IPS DF 6.9 (cell line): ENCODE measurements around the gene JOSD1.

Experiments
- DNase-seq: peaks from one replicate; pipeline ENCODE4 v3.0.0-alpha.2; 2013; ENCODE audit warnings: low read depth, low spot score
- H3K27ac ChIP-seq: one replicate; pipeline ENCODE4 v1.5.1; 2013; ENCODE audit warnings: low read length, control low read depth
- H3K27me3 ChIP-seq: 2 replicates; pipeline ENCODE4 v1.6.1; 2013; ENCODE audit warnings: mild to moderate bottlenecking, low read length; ENCODE audit not compliant: control insufficient read depth, insufficient read depth
- H3K36me3 ChIP-seq: 2 replicates; pipeline ENCODE4 v1.6.1; 2013; ENCODE audit warnings: low read length; ENCODE audit not compliant: control insufficient read depth, insufficient read depth
- H3K4me1 ChIP-seq: 2 replicates; pipeline ENCODE4 v1.6.1; 2013; ENCODE audit warnings: low read length; ENCODE audit not compliant: control insufficient read depth, insufficient read depth
- H3K4me3 ChIP-seq: 2 replicates; pipeline ENCODE4 v1.5.1; 2013; ENCODE audit warnings: mild to moderate bottlenecking, low read length
- H3K9me3 ChIP-seq: 2 replicates; pipeline ENCODE4 v1.6.1; 2013; ENCODE audit warnings: low read length, inconsistent platforms; ENCODE audit not compliant: control insufficient read depth, insufficient read depth
- WGBS: extraction: QIAGEN DNeasy Blood & Tissue Kit; methylation state at CpG from one replicate; pipeline ENCODE4 v1.1.7; 2013; ENCODE audit warnings: mixed read lengths, missing lambda C conversion rate; ENCODE audit not compliant: insufficient read length, insufficient coverage; 5-methylcytosine and 5-hydroxymethylcytosine counted together

JOSD1 gene

GRCh38 chr22:38700789-38701628, at the start of gene JOSD1:
Gene JOSD1, minus strand, starts transcription at chr22:38700943. Its CDS starts 956 bp downstream, at chr22:38699987.
- DNase-seq: peak; percentile 91
- no peaks in the 10 kb centered on the region for H3K9me3 ChIP-seq
- peaks cover 2% of the 10 kb centered on the region; the same call in 1 of the 2 replicates for H3K4me1 ChIP-seq
- H3K27ac ChIP-seq: no peak within 1 kb of the TSS
- H3K4me3 ChIP-seq: peak within 1 kb of the TSS; percentile 89
- no CpG with 5 or more reads among the region's 94 CpGs for WGBS
- H3K27me3 ChIP-seq: no peaks in the 10 kb centered on the region
- H3K36me3 ChIP-seq: no peaks in the 10 kb centered on the region

GRCh38 chr22:38750104-38750503, 49.4 kb upstream of the JOSD1 start:
- H3K27ac ChIP-seq: no peak overlapping the region
- no peaks in the 10 kb centered on the region for H3K27me3 ChIP-seq
- peaks cover 5% of the 10 kb centered on the region; the same call in 1 of the 2 replicates for H3K36me3 ChIP-seq
- no peaks in the 10 kb centered on the region for H3K9me3 ChIP-seq
- H3K4me1 ChIP-seq: peaks cover 1% of the 10 kb centered on the region; the same call in 1 of the 2 replicates
- DNase-seq: no peak
- H3K4me3 ChIP-seq: no peak overlapping the region
- no CpG with 5 or more reads among the region's 14 CpGs for WGBS

GRCh38 chr22:38748487-38749136, 47.9 kb upstream of the JOSD1 start:
- peaks cover 1% of the 10 kb centered on the region; the same call in 1 of the 2 replicates for H3K4me1 ChIP-seq
- no CpG with 5 or more reads among the region's 14 CpGs for WGBS
- H3K27ac ChIP-seq: no peak overlapping the region
- no peaks in the 10 kb centered on the region for H3K9me3 ChIP-seq
- H3K4me3 ChIP-seq: no peak overlapping the region
- H3K36me3 ChIP-seq: peaks cover 5% of the 10 kb centered on the region; the same call in 1 of the 2 replicates
- DNase-seq: no peak
- no peaks in the 10 kb centered on the region for H3K27me3 ChIP-seq

GRCh38 chr22:38745676-38746460, 45.1 kb upstream of the JOSD1 start:
- WGBS: no CpG with 5 or more reads among the region's 14 CpGs
- no peak for DNase-seq
- Histone ChIP-seq H3K4me3 (no peak overlapping the region), H3K4me1 (no peaks in the 10 kb centered on the region; the same call in 1 of the 2 replicates), H3K9me3 (no peaks in the 10 kb centered on the region), H3K27me3 (no peaks in the 10 kb centered on the region), H3K27ac (no peak overlapping the region), H3K36me3 (peaks cover 2% of the 10 kb centered on the region; the same call in 1 of the 2 replicates)

- Histone ChIP-seq H3K9me3 (no peaks in the 10 kb centered on the region), H3K27me3 (no peaks in the 10 kb centered on the region), H3K36me3 (peaks cover 4% of the 10 kb centered on the region; the same call in 1 of the 2 replicates), H3K4me3 (no peak overlapping the region), H3K4me1 (no peaks in the 10 kb centered on the region; the same call in 1 of the 2 replicates), H3K27ac (no peak overlapping the region)
- WGBS: no CpG with 5 or more reads among the region's 6 CpGs
- DNase-seq: no peak
These were observed 44.2 kb upstream of the JOSD1 start for GRCh38 chr22:38744981-38745380.

GRCh38 chr22:38742176-38742942, 41.6 kb upstream of the JOSD1 start:
- Histone ChIP-seq H3K36me3 (peaks cover 13% of the 10 kb centered on the region; the same call in 1 of the 2 replicates), H3K9me3 (no peaks in the 10 kb centered on the region), H3K4me3 (no peak overlapping the region), H3K27me3 (no peaks in the 10 kb centered on the region), H3K27ac (no peak overlapping the region), H3K4me1 (no peaks in the 10 kb centered on the region; the same call in 1 of the 2 replicates)
- DNase-seq: no peak
- WGBS: no CpG with 5 or more reads among the region's 25 CpGs

- Histone ChIP-seq H3K27me3 (no peaks in the 10 kb centered on the region), H3K9me3 (no peaks in the 10 kb centered on the region), H3K36me3 (peaks cover 13% of the 10 kb centered on the region; the same call in 1 of the 2 replicates), H3K4me3 (no peak overlapping the region), H3K27ac (no peak overlapping the region), H3K4me1 (no peaks in the 10 kb centered on the region; the same call in 1 of the 2 replicates)
- DNase-seq: no peak
- WGBS: no CpG with 5 or more reads among the region's 10 CpGs
These were observed 40.8 kb upstream of the JOSD1 start for GRCh38 chr22:38741576-38741975.

GRCh38 chr22:38741166-38741565, 40.4 kb upstream of the JOSD1 start:
- no CpG with 5 or more reads among the region's 9 CpGs for WGBS
- no peaks in the 10 kb centered on the region; the same call in 1 of the 2 replicates for H3K4me1 ChIP-seq
- H3K27me3 ChIP-seq: no peaks in the 10 kb centered on the region
- DNase-seq: no peak
- H3K27ac ChIP-seq: no peak overlapping the region
- peaks cover 13% of the 10 kb centered on the region; the same call in 1 of the 2 replicates for H3K36me3 ChIP-seq
- no peaks in the 10 kb centered on the region for H3K9me3 ChIP-seq
- H3K4me3 ChIP-seq: no peak overlapping the region

GRCh38 chr22:38740754-38741153, 40.0 kb upstream of the JOSD1 start:
- H3K36me3 ChIP-seq: peaks cover 13% of the 10 kb centered on the region; the same call in 1 of the 2 replicates
- no peaks in the 10 kb centered on the region for H3K27me3 ChIP-seq
- H3K9me3 ChIP-seq: no peaks in the 10 kb centered on the region
- DNase-seq: no peak
- H3K27ac ChIP-seq: no peak overlapping the region
- WGBS: no CpG with 5 or more reads among the region's 8 CpGs
- no peak overlapping the region for H3K4me3 ChIP-seq
- H3K4me1 ChIP-seq: no peaks in the 10 kb centered on the region; the same call in 1 of the 2 replicates
